ENCODE results near the gene GABRA5. TPM values are rescaled to one million over a fixed set of nuclear protein-coding genes. Genes with fewer than 3 reads are reported as not detected.

Gene GABRA5
- total and polyA plus RNA-seq, 2 experiments from 2014 or later, result 11.5 to 25.9 TPM

GRCh38 chr15:26967719-26968269 is 100.9 kb downstream of the GABRA5 start:
- Mint-ChIP-seq H3K36me3 (ENCODE audit: low read depth) (no peaks in the 10 kb centered on the region; the same call in 2 of the 3 replicates), H3K27ac (no peak overlapping the region), H3K9me3 (0 out of 3 replicates have a peak, but pooled peaks cover 3% of the 10 kb centered on the region), H3K4me3 (peak overlapping the region; percentile 85), H3K4me1 (peaks cover 12% of the 10 kb centered on the region), H3K27me3 (ENCODE audit: insufficient read depth, low read depth, poor library complexity) (peaks cover 47% of the 10 kb centered on the region)
- Histone ChIP-seq H3K36me3 (ENCODE audit: insufficient read depth) (no peaks in the 10 kb centered on the region), H3K79me2 (replicated peaks; ENCODE audit: insufficient read depth) (no peaks in the 10 kb centered on the region), H3K4me2 (peak overlapping the region; percentile 94), H3F3A (replicated peaks; ENCODE audit: low read depth) (0 out of 2 replicates have a peak, but pooled peaks cover 2% of the 10 kb centered on the region), H3K9me2 (ENCODE audit: insufficient read depth) (no peaks in the 10 kb centered on the region), H2AFZ (peak overlapping the region; percentile 99), H3K27ac (ENCODE audit: low read depth) (no peak overlapping the region), H3K4me3 (peak overlapping the region; percentile 52), H3K4me1 (ENCODE audit: insufficient read depth) (peaks cover 11% of the 10 kb centered on the region; the same call in 1 of the 2 replicates), H4K20me1 (replicated peaks; ENCODE audit: insufficient read depth) (0 out of 2 replicates have a peak, but pooled peaks cover 4% of the 10 kb centered on the region), H3K27me3 (ENCODE audit: insufficient read depth) (peaks cover 62% of the 10 kb centered on the region)
- TF ChIP-seq CTCF (conservative IDR thresholded peaks at IDR 0.05; ENCODE audit: low read depth in 2 of 2) (no peak), POLR2AphosphoS5 (IDR thresholded peaks at IDR 0.05; ENCODE audit: low read depth) (0 out of 2 replicates have a peak, but pooled peaks have one; percentile 24)
- ATAC-seq, result peak; percentile 63
- peak; percentile 85 for DNase-seq (ENCODE audit: low spot score)

- no peaks in the 10 kb centered on the region; the same call in 2 of the 3 replicates for H3K36me3 Mint-ChIP-seq (ENCODE audit: low read depth)
- H3K4me3 Mint-ChIP-seq, result 0 out of 3 replicates have a peak overlapping the region, but pooled peaks have one; percentile 28
- Histone ChIP-seq H3K27me3 (ENCODE audit: insufficient read depth) (peaks cover 72% of the 10 kb centered on the region), H3F3A (replicated peaks; ENCODE audit: low read depth) (0 out of 2 replicates have a peak, but pooled peaks cover 2% of the 10 kb centered on the region), H3K36me3 (ENCODE audit: insufficient read depth) (no peaks in the 10 kb centered on the region), H2AFZ (no peak overlapping the region), H3K4me1 (ENCODE audit: insufficient read depth) (peaks cover 11% of the 10 kb centered on the region; the same call in 1 of the 2 replicates), H3K27ac (ENCODE audit: low read depth) (no peak overlapping the region), H3K4me2 (no peak overlapping the region), H4K20me1 (replicated peaks; ENCODE audit: insufficient read depth) (0 out of 2 replicates have a peak, but pooled peaks cover 4% of the 10 kb centered on the region), H3K9me2 (ENCODE audit: insufficient read depth) (no peaks in the 10 kb centered on the region), H3K4me3 (no peak overlapping the region), H3K79me2 (replicated peaks; ENCODE audit: insufficient read depth) (no peaks in the 10 kb centered on the region)
- ATAC-seq (no peak), DNase-seq (ENCODE audit: low spot score) (no peak)
- peaks cover 12% of the 10 kb centered on the region for H3K4me1 Mint-ChIP-seq
- no peak overlapping the region for H3K27ac Mint-ChIP-seq
- H3K27me3 Mint-ChIP-seq (ENCODE audit: insufficient read depth, low read depth, poor library complexity), result peaks cover 54% of the 10 kb centered on the region
- H3K9me3 Mint-ChIP-seq, result 0 out of 3 replicates have a peak, but pooled peaks cover 3% of the 10 kb centered on the region
- TF ChIP-seq REST (IDR thresholded peaks at IDR 0.05; ENCODE audit: unreplicated experiment) (no peak), ZNF462 (CRISPR knock-in tag; IDR thresholded peaks at IDR 0.05) (no peak), CREB1 (CRISPR knock-in tag; IDR thresholded peaks at IDR 0.05; ENCODE audit: low read depth) (no peak), JUNB (IDR thresholded peaks at IDR 0.05; ENCODE audit: unreplicated experiment) (no peak), EZH2phosphoT487 (IDR thresholded peaks at IDR 0.05; ENCODE audit: unreplicated experiment) (no peak), ZNF114 (CRISPR knock-in tag; IDR thresholded peaks at IDR 0.05) (no peak), STAT1 (IDR thresholded peaks at IDR 0.05; ENCODE audit: unreplicated experiment) (no peak), ZNF331 (CRISPR knock-in tag; IDR thresholded peaks at IDR 0.05; ENCODE audit: low read depth) (no peak)
Observed at GRCh38 chr15:26968806-26969205, 101.9 kb downstream of the GABRA5 start.

Data from GM23338 (cell line).